Type B pancreatic cell (in vitro differentiated cells): ENCODE results near the gene RAB3B. TPM values are rescaled to one million over a fixed set of nuclear protein-coding genes. Genes with fewer than 3 reads are reported as not detected.
A peak's percentile ranks its signal among the peaks of the same experiment; 100 is the strongest.

Experiments used
- DNase-seq: peaks from one replicate; pipeline ENCODE4 v3.0.0; 2021; ENCODE audit warnings: mixed read lengths; ENCODE audit not compliant: unreplicated experiment; ENCODE audit errors: extremely low spot score
- H3K27ac Mint-ChIP-seq: 2 replicates; pipeline ENCODE4 v1.8.0; 2021; ENCODE audit warnings: mild to moderate bottlenecking, mixed read lengths
- H3K27me3 Mint-ChIP-seq: 2 replicates; pipeline ENCODE4 v1.8.0; 2021; ENCODE audit warnings: mixed read lengths
- H3K36me3 Mint-ChIP-seq: 2 replicates; pipeline ENCODE4 v1.8.0; 2021; ENCODE audit warnings: mixed read lengths
- H3K4me1 Mint-ChIP-seq: one replicate; pipeline ENCODE4 v1.8.0; 2021; ENCODE audit warnings: mixed read lengths; ENCODE audit not compliant: unreplicated experiment
- H3K4me3 Mint-ChIP-seq: 2 replicates; pipeline ENCODE4 v1.8.0; 2021; ENCODE audit warnings: mild to moderate bottlenecking, mixed read lengths
- H3K9me3 Mint-ChIP-seq: 2 replicates; pipeline ENCODE4 v1.8.0; 2021; ENCODE audit warnings: mixed read lengths
- total RNA-seq: library from RNA; stranded (reverse); gene quantifications from 2 replicates; pipeline ENCODE4 v1.2.1, GENCODE V29; 2021; ENCODE audit warnings: low replicate concordance
- TF ChIP-seq, protein P1 (sequence below): fragments of 200-600 bp; sonication (generic); conservative IDR thresholded peaks from 2 replicates; pipeline ENCODE4 v1.5.0; 2021; ENCODE audit warnings: antibody characterized with exemption, mild to moderate bottlenecking

RAB3B gene
- total RNA-seq, 1 donor from 2014 or later = 16.9 TPM

DNA sequence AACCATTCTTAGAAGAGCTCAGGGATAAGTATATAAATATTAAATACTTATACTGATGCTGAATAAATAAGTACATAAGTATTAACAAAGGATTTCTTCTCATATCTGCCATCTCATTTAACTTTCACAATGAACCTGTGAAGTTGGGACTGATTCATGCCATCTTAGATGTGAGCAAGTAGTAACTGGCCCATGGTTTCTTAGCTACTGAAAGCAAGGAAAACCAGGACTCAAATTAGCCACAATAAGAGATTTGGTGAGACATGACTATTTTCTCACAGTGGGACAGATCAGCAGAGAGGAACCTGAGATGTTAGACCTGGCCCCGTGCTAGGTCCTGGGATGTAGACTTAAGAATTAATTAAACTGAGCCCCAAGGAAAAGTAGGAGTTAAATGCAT lies 8.2 kb upstream of the RAB3B start:
- no peaks in the 10 kb centered on the region for H3K36me3 Mint-ChIP-seq
- H3K9me3 Mint-ChIP-seq = no peaks in the 10 kb centered on the region
- no peak for DNase-seq
- TF ChIP-seq, protein P1, sequence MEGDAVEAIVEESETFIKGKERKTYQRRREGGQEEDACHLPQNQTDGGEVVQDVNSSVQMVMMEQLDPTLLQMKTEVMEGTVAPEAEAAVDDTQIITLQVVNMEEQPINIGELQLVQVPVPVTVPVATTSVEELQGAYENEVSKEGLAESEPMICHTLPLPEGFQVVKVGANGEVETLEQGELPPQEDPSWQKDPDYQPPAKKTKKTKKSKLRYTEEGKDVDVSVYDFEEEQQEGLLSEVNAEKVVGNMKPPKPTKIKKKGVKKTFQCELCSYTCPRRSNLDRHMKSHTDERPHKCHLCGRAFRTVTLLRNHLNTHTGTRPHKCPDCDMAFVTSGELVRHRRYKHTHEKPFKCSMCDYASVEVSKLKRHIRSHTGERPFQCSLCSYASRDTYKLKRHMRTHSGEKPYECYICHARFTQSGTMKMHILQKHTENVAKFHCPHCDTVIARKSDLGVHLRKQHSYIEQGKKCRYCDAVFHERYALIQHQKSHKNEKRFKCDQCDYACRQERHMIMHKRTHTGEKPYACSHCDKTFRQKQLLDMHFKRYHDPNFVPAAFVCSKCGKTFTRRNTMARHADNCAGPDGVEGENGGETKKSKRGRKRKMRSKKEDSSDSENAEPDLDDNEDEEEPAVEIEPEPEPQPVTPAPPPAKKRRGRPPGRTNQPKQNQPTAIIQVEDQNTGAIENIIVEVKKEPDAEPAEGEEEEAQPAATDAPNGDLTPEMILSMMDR = no peak
- no peak overlapping the region for H3K27ac Mint-ChIP-seq
- no peak overlapping the region for H3K4me3 Mint-ChIP-seq
- H3K27me3 Mint-ChIP-seq = peaks cover 23% of the 10 kb centered on the region
- peaks cover 5% of the 10 kb centered on the region for H3K4me1 Mint-ChIP-seq

DNA sequence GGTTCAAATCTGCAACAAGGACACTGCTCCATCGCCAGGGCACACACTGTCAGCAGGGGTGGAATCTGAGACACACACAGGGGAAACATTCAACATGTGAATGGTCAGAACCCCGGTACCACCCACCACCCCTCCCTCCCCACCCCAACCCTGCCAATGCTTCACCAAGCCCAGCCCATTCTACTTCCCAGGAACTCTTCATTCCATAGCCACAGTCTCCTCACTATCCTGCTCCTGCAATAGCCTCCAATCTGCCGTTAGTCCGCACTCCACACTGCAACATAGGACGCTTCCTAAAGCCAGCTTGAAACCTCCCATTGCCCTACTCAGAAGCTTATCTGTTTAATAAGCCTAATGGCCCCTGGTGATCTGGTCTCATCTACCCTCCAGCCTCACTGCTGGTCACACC lies 7.5 kb upstream of the RAB3B start:
- no peak for DNase-seq
- TF ChIP-seq, protein P1 = no peak
- H3K4me3 Mint-ChIP-seq = no peak overlapping the region
- peaks cover 27% of the 10 kb centered on the region for H3K27me3 Mint-ChIP-seq
- H3K36me3 Mint-ChIP-seq = no peaks in the 10 kb centered on the region
- peaks cover 5% of the 10 kb centered on the region for H3K4me1 Mint-ChIP-seq
- no peaks in the 10 kb centered on the region for H3K9me3 Mint-ChIP-seq
- H3K27ac Mint-ChIP-seq = no peak overlapping the region

DNA sequence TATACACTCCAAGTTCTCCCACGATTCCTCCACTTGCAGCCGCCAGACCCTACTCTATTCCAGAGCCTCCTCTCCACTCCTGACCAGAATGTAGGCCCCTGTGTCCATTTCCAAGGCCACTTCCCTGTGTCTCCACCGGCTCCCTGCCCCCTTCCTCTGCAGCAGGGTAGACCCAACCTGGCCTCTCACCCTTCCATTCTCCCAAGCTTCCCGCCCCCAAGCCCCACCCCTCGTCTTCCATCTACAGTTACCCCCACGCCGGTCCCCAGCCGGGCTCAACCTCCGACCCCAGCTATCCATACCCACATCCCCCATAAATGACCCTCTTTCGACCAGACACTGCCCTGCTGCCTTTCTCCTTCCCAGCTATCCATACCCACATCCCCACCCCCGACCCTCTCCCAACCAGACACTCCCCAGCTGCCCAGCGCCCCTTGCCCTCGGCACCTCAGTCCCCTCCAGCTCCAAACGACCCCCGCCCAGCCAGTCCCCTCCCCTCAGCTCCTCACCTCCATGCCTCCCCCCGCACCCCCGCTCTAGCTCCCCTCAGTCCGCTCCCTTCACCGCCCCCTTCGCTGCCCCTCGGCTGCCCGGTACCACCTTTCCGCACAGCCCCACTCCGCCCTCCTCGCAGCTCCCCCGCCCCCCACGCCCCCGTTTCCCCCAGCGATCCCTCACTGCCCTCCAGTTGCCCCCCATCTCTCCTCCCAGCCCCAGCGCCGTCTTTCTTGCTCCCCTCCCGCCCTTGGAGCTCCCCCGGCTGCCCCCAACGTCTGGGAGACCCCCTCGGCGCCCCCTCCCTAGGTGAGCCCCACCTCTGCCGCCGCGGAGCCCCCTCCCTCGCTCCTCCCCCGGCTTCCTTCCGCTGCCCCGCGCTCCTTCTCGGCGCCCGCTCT lies 670 bp downstream of the RAB3B start:
- Mint-ChIP-seq H3K9me3 (peaks cover 4% of the 10 kb centered on the region), H3K27me3 (peaks cover 49% of the 10 kb centered on the region), H3K27ac (no peak overlapping the region), H3K4me3 (peak overlapping the region; percentile 80), H3K36me3 (peaks cover 5% of the 10 kb centered on the region), H3K4me1 (peaks cover 6% of the 10 kb centered on the region)
- DNase-seq = no peak
- TF ChIP-seq, protein P1 = no peak

DNA sequence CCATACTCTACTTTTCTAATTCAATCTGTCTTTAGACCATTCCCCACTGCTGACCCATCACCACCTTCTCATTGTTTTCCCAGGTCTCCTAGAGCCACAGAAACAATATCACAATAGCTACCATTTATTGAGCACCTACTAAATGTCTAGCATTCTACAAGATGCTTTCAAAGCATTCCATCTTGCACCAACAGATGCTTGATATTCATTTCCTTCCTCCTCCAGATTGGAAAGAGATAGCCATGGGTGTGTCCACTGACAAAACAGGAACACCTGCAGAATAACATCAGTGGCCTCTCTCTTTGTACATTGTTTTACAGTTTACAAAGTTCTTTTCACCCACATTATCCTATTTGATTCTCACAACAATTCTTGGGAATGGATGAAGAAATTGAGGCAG lies 2.2 kb downstream of the RAB3B start:
- peaks cover 6% of the 10 kb centered on the region for H3K4me1 Mint-ChIP-seq
- H3K4me3 Mint-ChIP-seq = peak overlapping the region; percentile 80
- DNase-seq = no peak
- H3K27me3 Mint-ChIP-seq = peaks cover 44% of the 10 kb centered on the region
- H3K9me3 Mint-ChIP-seq = peaks cover 4% of the 10 kb centered on the region
- no peak overlapping the region for H3K27ac Mint-ChIP-seq
- H3K36me3 Mint-ChIP-seq = peaks cover 5% of the 10 kb centered on the region
- TF ChIP-seq, protein P1 = no peak

DNA sequence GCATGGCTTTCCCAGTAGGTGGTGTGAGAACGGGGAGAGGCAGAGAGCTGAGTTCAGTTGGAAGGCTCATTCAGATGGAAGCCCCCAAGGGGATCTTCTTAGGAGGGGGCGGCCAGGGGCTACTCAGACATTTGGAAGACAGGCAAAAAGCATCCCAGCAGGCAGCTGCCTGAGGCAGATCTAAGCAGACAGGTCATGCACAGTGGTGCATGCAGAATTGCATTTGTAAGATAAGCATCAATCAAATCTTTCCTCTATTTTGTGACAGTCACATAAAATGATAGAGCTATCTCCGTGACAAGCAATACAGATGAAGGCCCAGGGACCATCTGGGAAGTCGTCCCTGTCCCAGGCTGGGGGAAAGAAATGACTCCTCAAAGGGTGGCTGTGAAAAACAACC lies 3.8 kb downstream of the RAB3B start:
- no peak overlapping the region for H3K27ac Mint-ChIP-seq
- peaks cover 5% of the 10 kb centered on the region for H3K36me3 Mint-ChIP-seq
- TF ChIP-seq, protein P1 = no peak
- peaks cover 28% of the 10 kb centered on the region for H3K27me3 Mint-ChIP-seq
- peaks cover 4% of the 10 kb centered on the region for H3K9me3 Mint-ChIP-seq
- peaks cover 6% of the 10 kb centered on the region for H3K4me1 Mint-ChIP-seq
- DNase-seq = no peak
- peak overlapping the region; percentile 26 for H3K4me3 Mint-ChIP-seq
